AG04450 (cell line): Measurements from ENCODE around the gene CHST2. TPM values are rescaled to one million over a fixed set of nuclear protein-coding genes. Genes with fewer than 3 reads are reported as not detected.

Experiments used
- CTCF ChIA-PET: fragments of 300-600, 350-600 bp; formaldehyde crosslinking; extraction: SDS; loops from one replicate; lab custom pipeline; 2022; ENCODE audit warnings: antibody characterized with exemption, inconsistent platforms; lab: Charles Lee
- POLR2A ChIA-PET: fragments of 350-600 bp; formaldehyde crosslinking; extraction: SDS; loops from one replicate; lab custom pipeline; 2021; ENCODE audit warnings: antibody characterized with exemption, inconsistent platforms; lab: Yijun Ruan, JAX
- DNase-seq: peaks from one replicate; pipeline ENCODE4 v3.0.0-alpha.2; 2011; ENCODE audit warnings: low read depth, low spot score
- H3K27ac ChIP-seq: one replicate; pipeline ENCODE4 v1.5.1; 2012; ENCODE audit warnings: low read depth, low read length, control low read depth
- H3K27me3 ChIP-seq: one replicate; pipeline ENCODE4 v1.6.0; 2012; ENCODE audit warnings: low read length; ENCODE audit not compliant: control insufficient read depth, insufficient read depth
- H3K4me3 ChIP-seq: 2 replicates; pipeline ENCODE4 v1.5.1; 2011; ENCODE audit warnings: mild to moderate bottlenecking, low read depth, low read length, control low read depth
- H3K9me3 ChIP-seq: 2 replicates; pipeline ENCODE4 v1.5.1; 2012; ENCODE audit warnings: low read length; ENCODE audit not compliant: control insufficient read depth, insufficient read depth
- polyA plus RNA-seq: library from polyadenylated mRNA; depleted of rRNA; stranded (reverse); fragments of >200 nt; gene quantifications from 2 replicates; pipeline ENCODE4 v1.2.3, GENCODE V29; 2011
- TF ChIP-seq, protein P1 (sequence below): IDR thresholded peaks from 2 replicates; pipeline ENCODE4 v1.5.1; 2011; ENCODE audit warnings: low read depth, low read length, control low read depth, inconsistent platforms

The CHST2 gene
- polyA plus RNA-seq, 1 experiment: 0.26 TPM

DNA sequence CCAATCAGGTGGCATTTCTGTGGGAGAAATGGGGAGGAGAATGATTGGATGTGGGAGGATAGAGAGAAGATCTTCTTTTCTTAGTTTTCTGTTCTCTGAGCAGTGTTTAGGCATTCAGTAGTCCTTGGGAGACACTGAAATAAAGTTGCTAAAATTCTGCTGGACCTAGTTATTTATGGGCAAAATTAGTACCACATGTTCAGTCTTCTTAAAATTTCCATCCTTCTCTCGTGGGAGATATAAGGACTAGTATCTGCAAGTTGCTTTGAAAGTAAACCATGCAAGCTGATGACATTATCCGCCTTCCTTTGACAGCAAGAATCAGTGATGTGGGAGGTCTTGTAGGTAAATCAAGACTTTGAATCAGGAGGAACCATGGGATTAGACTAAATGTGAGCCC lies 19.9 kb upstream of the CHST2 start:
- H3K4me3 ChIP-seq: no peak overlapping the region
- no peak for DNase-seq
- CTCF ChIA-PET: no interaction called here
- POLR2A ChIA-PET: no interaction called here
- H3K27ac ChIP-seq: no peak overlapping the region
- peaks cover 7% of the 10 kb centered on the region for H3K9me3 ChIP-seq
- H3K27me3 ChIP-seq: peaks cover 2% of the 10 kb centered on the region
- TF ChIP-seq, protein P1, sequence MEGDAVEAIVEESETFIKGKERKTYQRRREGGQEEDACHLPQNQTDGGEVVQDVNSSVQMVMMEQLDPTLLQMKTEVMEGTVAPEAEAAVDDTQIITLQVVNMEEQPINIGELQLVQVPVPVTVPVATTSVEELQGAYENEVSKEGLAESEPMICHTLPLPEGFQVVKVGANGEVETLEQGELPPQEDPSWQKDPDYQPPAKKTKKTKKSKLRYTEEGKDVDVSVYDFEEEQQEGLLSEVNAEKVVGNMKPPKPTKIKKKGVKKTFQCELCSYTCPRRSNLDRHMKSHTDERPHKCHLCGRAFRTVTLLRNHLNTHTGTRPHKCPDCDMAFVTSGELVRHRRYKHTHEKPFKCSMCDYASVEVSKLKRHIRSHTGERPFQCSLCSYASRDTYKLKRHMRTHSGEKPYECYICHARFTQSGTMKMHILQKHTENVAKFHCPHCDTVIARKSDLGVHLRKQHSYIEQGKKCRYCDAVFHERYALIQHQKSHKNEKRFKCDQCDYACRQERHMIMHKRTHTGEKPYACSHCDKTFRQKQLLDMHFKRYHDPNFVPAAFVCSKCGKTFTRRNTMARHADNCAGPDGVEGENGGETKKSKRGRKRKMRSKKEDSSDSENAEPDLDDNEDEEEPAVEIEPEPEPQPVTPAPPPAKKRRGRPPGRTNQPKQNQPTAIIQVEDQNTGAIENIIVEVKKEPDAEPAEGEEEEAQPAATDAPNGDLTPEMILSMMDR: no peak

DNA sequence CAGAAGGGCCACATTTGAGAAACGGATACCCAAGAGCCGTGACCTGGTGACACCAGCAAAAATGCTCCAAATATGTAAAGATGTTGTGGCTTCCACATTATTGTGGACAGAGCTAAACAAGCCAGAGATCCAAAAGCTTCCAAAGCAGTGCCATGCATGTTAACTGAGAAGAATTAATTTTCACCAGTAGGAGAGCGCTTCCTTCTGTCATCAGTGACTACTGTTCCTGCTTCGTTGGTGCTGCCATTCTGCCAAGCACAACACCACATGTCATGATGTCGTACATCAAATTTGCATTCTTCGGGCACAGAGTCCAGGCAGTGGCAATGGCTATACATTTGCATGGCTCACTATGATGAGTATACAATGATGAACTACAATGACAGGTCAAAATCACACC lies 19.1 kb upstream of the CHST2 start:
- no peak for DNase-seq
- TF ChIP-seq, protein P1: no peak
- ChIA-PET POLR2A (no interaction called here), CTCF (no interaction called here)
- H3K4me3 ChIP-seq: no peak overlapping the region
- no peak overlapping the region for H3K27ac ChIP-seq
- peaks cover 11% of the 10 kb centered on the region for H3K9me3 ChIP-seq
- peaks cover 2% of the 10 kb centered on the region for H3K27me3 ChIP-seq

DNA sequence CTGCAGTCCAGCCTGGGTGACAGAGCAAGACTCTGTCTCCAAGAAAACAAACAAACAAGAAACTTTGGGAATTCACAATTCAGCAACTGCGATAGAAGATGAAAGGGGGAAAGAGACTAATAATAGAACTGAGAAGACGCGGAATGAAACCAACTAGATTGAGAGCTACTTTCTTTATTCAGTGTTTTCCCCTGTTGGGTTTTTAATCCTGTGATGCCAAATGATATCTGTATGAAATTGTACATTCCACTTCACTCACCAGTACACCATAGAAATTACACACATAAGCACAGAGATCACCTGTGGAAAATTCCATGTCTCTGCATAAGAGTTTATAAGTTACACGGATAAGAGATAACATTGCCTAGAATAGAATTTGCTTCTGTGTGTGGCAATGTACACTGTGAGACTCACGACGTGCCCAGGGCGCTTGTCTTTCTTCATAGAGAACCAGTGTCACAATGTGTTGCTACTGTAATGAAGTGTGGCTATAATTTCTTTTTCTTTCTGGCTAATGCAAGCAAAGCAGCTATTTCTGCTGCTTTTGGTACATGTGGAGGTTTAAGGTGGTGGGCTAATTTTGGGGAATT lies 17.7 kb upstream of the CHST2 start:
- Histone ChIP-seq H3K27me3 (peaks cover 2% of the 10 kb centered on the region), H3K9me3 (peaks cover 13% of the 10 kb centered on the region; the same call in 1 of the 2 replicates), H3K27ac (no peak overlapping the region), H3K4me3 (no peak overlapping the region)
- TF ChIP-seq, protein P1: no peak
- CTCF ChIA-PET: interaction anchor here (1.4 kb wide), 1 partner anchor 19 kb away, joined by 3 read pairs; no protein-coding TSS in a partner anchor
- no peak for DNase-seq
- POLR2A ChIA-PET: no interaction called here

DNA sequence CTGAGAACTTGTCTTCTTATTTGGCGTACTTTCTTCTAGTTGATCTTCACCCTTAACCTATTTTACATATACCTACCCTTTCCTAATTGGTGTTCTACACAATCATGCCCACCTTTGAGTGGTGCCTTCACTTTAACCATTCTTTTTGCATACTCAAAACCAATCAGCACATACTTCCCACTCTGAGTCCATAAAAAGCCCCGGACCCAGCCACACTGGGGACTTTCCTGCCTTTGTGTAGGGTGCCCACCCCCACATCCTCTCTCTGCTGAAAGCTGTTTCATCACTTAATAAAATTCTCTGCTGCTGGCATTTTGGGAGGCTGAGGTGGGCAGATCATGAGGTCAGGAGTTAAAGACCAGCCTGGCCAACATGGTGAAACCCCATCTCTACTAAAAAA lies 15.9 kb upstream of the CHST2 start:
- POLR2A ChIA-PET: no interaction called here
- Histone ChIP-seq H3K27ac (no peak overlapping the region), H3K4me3 (no peak overlapping the region), H3K27me3 (no peaks in the 10 kb centered on the region), H3K9me3 (peaks cover 13% of the 10 kb centered on the region; the same call in 1 of the 2 replicates)
- DNase-seq: no peak
- CTCF ChIA-PET: interaction anchor here (1.4 kb wide), 1 partner anchor 17 kb away, joined by 3 read pairs; no protein-coding TSS in a partner anchor
- TF ChIP-seq, protein P1: no peak

DNA sequence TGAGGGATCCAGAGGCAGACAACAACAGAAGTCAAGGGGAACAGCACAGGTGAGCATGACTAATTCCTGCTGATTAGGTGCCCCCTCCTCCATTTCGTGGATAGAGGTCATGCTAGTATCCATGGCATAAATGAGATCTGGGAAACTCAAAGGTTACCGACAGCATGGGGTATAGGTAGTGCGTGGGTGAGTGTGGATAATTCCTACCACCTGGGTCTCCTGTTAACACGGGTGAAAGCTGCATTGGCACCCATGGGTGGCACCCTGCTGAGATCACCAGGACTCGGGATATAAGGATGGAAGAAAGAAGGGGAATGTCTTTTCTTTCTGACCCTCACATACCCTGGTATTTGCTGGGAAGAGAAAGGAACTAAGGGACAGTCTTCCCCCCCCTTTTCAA lies 14.4 kb upstream of the CHST2 start:
- CTCF ChIA-PET: interaction anchor here (0.6 kb wide), 1 partner anchor 54 kb away, joined by 3 read pairs; no protein-coding TSS in a partner anchor
- DNase-seq: no peak
- Histone ChIP-seq H3K27ac (no peak overlapping the region), H3K4me3 (no peak overlapping the region), H3K9me3 (peaks cover 13% of the 10 kb centered on the region; the same call in 1 of the 2 replicates), H3K27me3 (no peaks in the 10 kb centered on the region)
- POLR2A ChIA-PET: no interaction called here
- TF ChIP-seq, protein P1: no peak
